GM21526 (cell line): ENCODE measurements around the gene SOCS2.
"Not testable (repeated sequence)": the region's sequence is repeated elsewhere in the genome, so short reads cannot be mapped to it uniquely, and the experiment has no call there.

ENCODE experiments used
- ATAC-seq: cut with Tn5 transposase; IDR thresholded peaks from one replicate; pipeline ENCODE4 v1.9.1; 2021; ENCODE audit warnings: moderate library complexity; ENCODE audit not compliant: unreplicated experiment, low FRiP score

SOCS2 gene

GRCh38 chr12:93592641-93593406, 20.3 kb downstream of the SOCS2 start:
- ATAC-seq, result no peak

- ATAC-seq, result no peak
These were observed 21.4 kb downstream of the SOCS2 start for GRCh38 chr12:93593843-93594242.

GRCh38 chr12:93594766-93595311, 22.4 kb downstream of the SOCS2 start:
- no peak for ATAC-seq

- no peak for ATAC-seq
These were observed 22.9 kb downstream of the SOCS2 start for GRCh38 chr12:93595351-93595750.

GRCh38 chr12:93597608-93598007, 25.1 kb downstream of the SOCS2 start:
- ATAC-seq, result no peak

GRCh38 chr12:93599192-93599591, 26.7 kb downstream of the SOCS2 start:
- ATAC-seq, result no peak

- ATAC-seq, result no peak
These were observed 29.1 kb downstream of the SOCS2 start for GRCh38 chr12:93601591-93601990.

- ATAC-seq, result no peak
These were observed 30.6 kb downstream of the SOCS2 start for GRCh38 chr12:93602897-93603668.

GRCh38 chr12:93603762-93604161, 31.3 kb downstream of the SOCS2 start:
- no peak for ATAC-seq

- no peak for ATAC-seq
These were observed 35.8 kb downstream of the SOCS2 start for GRCh38 chr12:93608313-93608712.

- ATAC-seq, result no peak
These were observed 37.1 kb downstream of the SOCS2 start for GRCh38 chr12:93609281-93610192.

GRCh38 chr12:93612776-93613175, 40.3 kb downstream of the SOCS2 start:
- no peak for ATAC-seq

GRCh38 chr12:93614917-93615596, 42.6 kb downstream of the SOCS2 start:
- ATAC-seq, result no peak

GRCh38 chr12:93616584-93617101, 44.2 kb downstream of the SOCS2 start:
- no peak for ATAC-seq

- ATAC-seq, result no peak
These were observed 46.5 kb downstream of the SOCS2 start for GRCh38 chr12:93618891-93619410.

GRCh38 chr12:93621986-93622385, 49.5 kb downstream of the SOCS2 start:
- no peak for ATAC-seq

- ATAC-seq, result no peak
These were observed 50.0 kb downstream of the SOCS2 start for GRCh38 chr12:93622485-93622884.

- no peak for ATAC-seq
These were observed 52.3 kb downstream of the SOCS2 start for GRCh38 chr12:93624595-93625294.

GRCh38 chr12:93625295-93625645, 52.8 kb downstream of the SOCS2 start:
- not testable (repeated sequence) for ATAC-seq
